ENCODE results near the gene GRIN2A. TPM values are rescaled to one million over a fixed set of nuclear protein-coding genes. Genes with fewer than 3 reads are reported as not detected.

The GRIN2A gene
- total and polyA plus RNA-seq, 2 donors = 0.25 to 1.1 TPM

DNA sequence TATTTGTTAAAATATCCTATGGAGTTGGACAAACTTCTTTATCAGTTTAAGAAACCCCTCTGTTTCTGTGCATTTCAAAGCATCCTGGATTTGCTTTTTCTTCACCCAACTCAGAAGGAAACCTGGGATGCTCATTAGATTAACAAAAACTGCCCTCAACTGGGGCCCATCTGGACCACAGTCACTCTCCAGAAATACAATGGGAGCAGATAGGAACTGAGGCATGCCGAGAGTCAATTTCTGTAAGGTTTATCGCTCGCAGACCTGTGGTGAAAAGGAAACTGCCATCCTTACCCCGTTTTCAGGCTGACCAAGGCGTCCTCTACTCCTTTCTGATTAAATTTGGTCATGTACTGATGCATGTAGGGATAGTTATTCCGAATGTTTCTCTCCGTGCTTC lies 360.3 kb downstream of the GRIN2A start:
- Histone ChIP-seq H3K4me1 (ENCODE audit: control insufficient read depth in 2 of 2, insufficient read depth in 2 of 2, low read length in 2 of 2) (no peaks in the 10 kb centered on the region), H3K36me3 (ENCODE audit: control insufficient read depth in 2 of 2, insufficient read depth in 2 of 2, low read length in 1 of 2) (no peaks in the 10 kb centered on the region), H3K27ac (ENCODE audit: low read depth in 1 of 2, low read length in 1 of 2) (no peak overlapping the region), H3K27me3 (ENCODE audit: control insufficient read depth in 2 of 2, insufficient read depth in 1 of 2, low read length in 1 of 2) (no peaks in the 10 kb centered on the region), H3K9me3 (ENCODE audit: control insufficient read depth in 2 of 2, insufficient read depth in 1 of 2, low read length in 1 of 2) (no peaks in the 10 kb centered on the region), H3K4me3 (ENCODE audit: low read length in 2 of 2) (no peak overlapping the region)
- WGBS = 48% methylated on average over 7 of the region's 7 CpGs
- no peak for DNase-seq (ENCODE audit: low read depth in 6 of 9, low spot score in 9 of 9)

DNA sequence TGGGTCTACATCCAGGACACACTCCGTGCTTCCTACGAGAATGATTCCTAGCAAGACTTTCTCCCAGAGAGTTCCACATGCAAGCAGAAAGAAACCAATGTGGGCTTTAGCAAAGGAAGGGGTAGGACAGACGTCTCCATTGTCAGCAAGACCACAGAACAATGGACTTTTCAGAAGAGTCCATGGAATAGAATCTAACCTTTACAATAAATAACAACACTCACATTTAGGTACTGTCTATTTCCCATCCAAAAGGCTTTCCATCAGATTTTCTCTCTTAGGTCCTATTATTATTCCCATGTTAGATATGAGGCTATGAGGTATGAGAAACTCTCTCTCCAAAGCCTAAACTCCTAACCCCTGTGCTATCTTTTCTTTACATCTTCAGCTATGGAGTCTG lies 360.9 kb downstream of the GRIN2A start:
- no peak overlapping the region for H3K4me3 ChIP-seq (ENCODE audit: low read length in 2 of 2)
- H3K9me3 ChIP-seq (ENCODE audit: control insufficient read depth in 2 of 2, insufficient read depth in 1 of 2, low read length in 1 of 2) = no peaks in the 10 kb centered on the region
- H3K27me3 ChIP-seq (ENCODE audit: control insufficient read depth in 2 of 2, insufficient read depth in 1 of 2, low read length in 1 of 2) = no peaks in the 10 kb centered on the region
- no peak overlapping the region for H3K27ac ChIP-seq (ENCODE audit: low read depth in 1 of 2, low read length in 1 of 2)
- no peaks in the 10 kb centered on the region for H3K4me1 ChIP-seq (ENCODE audit: control insufficient read depth in 2 of 2, insufficient read depth in 2 of 2, low read length in 2 of 2)
- no peaks in the 10 kb centered on the region for H3K36me3 ChIP-seq (ENCODE audit: control insufficient read depth in 2 of 2, insufficient read depth in 2 of 2, low read length in 1 of 2)
- DNase-seq (ENCODE audit: low read depth in 6 of 9, low spot score in 9 of 9) = no peak
- WGBS = 53% methylated on average over 3 of the region's 3 CpGs

DNA sequence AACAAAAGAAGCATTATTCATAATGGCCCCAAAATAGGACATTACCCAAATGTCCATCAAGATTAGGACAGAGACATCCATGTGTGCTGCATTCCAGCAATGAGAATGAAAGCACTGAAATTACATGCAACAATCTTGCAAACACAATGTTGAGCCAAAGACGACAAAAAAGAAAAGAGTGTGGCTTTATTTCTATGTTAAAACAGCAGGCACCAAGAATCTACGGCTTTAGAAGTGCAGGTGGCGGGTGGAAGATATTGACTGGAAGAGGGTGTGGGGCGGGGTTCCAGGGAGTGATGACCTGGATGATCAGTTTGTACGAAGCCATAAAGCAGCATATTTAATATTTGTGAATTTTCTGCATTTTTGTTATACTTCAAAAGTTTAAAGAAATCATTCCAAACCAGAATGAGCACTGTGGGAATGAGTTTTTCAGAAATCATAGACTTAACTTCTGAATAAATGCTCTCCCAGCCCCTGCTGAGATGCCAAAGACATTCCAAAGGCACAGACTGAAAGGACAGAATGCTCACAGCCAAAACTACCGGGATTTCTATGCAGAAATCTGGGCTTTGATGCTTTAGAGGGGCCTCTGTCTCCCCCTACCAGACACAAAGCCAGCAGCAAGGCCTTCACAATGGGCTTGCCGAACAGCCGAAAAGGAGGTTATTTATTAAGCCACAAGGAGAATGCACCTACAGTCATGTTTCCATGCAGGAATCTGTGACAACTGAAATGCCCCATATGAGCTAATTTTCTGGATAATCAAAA lies 361.6 kb downstream of the GRIN2A start:
- WGBS = 45% methylated on average over 8 of the region's 8 CpGs
- no peaks in the 10 kb centered on the region for H3K9me3 ChIP-seq (ENCODE audit: control insufficient read depth in 2 of 2, insufficient read depth in 1 of 2, low read length in 1 of 2)
- H3K4me3 ChIP-seq (ENCODE audit: low read length in 2 of 2) = no peak overlapping the region
- H3K4me1 ChIP-seq (ENCODE audit: control insufficient read depth in 2 of 2, insufficient read depth in 2 of 2, low read length in 2 of 2) = no peaks in the 10 kb centered on the region
- DNase-seq (ENCODE audit: low read depth in 6 of 9, low spot score in 9 of 9) = no peak
- H3K27ac ChIP-seq (ENCODE audit: low read depth in 1 of 2, low read length in 1 of 2) = no peak overlapping the region
- H3K27me3 ChIP-seq (ENCODE audit: control insufficient read depth in 2 of 2, insufficient read depth in 1 of 2, low read length in 1 of 2) = no peaks in the 10 kb centered on the region
- H3K36me3 ChIP-seq (ENCODE audit: control insufficient read depth in 2 of 2, insufficient read depth in 2 of 2, low read length in 1 of 2) = no peaks in the 10 kb centered on the region

DNA sequence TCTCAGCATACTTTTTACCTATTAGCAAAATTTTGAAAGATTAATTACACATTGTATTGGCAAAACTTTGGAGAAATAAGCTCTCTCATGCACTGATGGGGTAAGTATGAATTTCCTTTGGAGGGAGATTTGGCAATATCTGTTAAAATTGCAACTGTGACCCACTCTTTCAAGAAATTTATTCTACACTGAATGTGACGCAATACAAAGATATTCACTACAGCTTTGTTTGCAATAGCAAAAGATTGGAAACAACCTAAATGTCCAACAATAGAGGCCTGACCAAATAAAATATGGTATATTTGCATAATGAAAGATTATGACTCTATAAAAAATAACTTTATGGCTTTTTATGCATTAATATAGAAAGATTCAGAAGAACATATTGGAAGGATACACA lies 363.5 kb downstream of the GRIN2A start:
- 100% methylated on average over 1 of the region's 1 CpG for WGBS
- Histone ChIP-seq H3K36me3 (ENCODE audit: control insufficient read depth in 2 of 2, insufficient read depth in 2 of 2, low read length in 1 of 2) (no peaks in the 10 kb centered on the region), H3K9me3 (ENCODE audit: control insufficient read depth in 2 of 2, insufficient read depth in 1 of 2, low read length in 1 of 2) (no peaks in the 10 kb centered on the region), H3K27me3 (ENCODE audit: control insufficient read depth in 2 of 2, insufficient read depth in 1 of 2, low read length in 1 of 2) (no peaks in the 10 kb centered on the region), H3K27ac (ENCODE audit: low read depth in 1 of 2, low read length in 1 of 2) (no peak overlapping the region), H3K4me3 (ENCODE audit: low read length in 2 of 2) (no peak overlapping the region), H3K4me1 (ENCODE audit: control insufficient read depth in 2 of 2, insufficient read depth in 2 of 2, low read length in 2 of 2) (no peaks in the 10 kb centered on the region)
- DNase-seq (ENCODE audit: low read depth in 6 of 9, low spot score in 9 of 9) = no peak

- DNase-seq (ENCODE audit: low read depth in 6 of 9, low spot score in 9 of 9) = no peak
- Histone ChIP-seq H3K9me3 (ENCODE audit: control insufficient read depth in 2 of 2, insufficient read depth in 1 of 2, low read length in 1 of 2) (no peaks in the 10 kb centered on the region), H3K4me1 (ENCODE audit: control insufficient read depth in 2 of 2, insufficient read depth in 2 of 2, low read length in 2 of 2) (no peaks in the 10 kb centered on the region), H3K4me3 (ENCODE audit: low read length in 2 of 2) (no peak overlapping the region), H3K27me3 (ENCODE audit: control insufficient read depth in 2 of 2, insufficient read depth in 1 of 2, low read length in 1 of 2) (no peaks in the 10 kb centered on the region), H3K36me3 (ENCODE audit: control insufficient read depth in 2 of 2, insufficient read depth in 2 of 2, low read length in 1 of 2) (no peaks in the 10 kb centered on the region), H3K27ac (ENCODE audit: low read depth in 1 of 2, low read length in 1 of 2) (no peak overlapping the region)
- 75% methylated on average over 4 of the region's 4 CpGs for WGBS
Observed at GRCh38 chr16:9817586-9817985, 364.6 kb downstream of the GRIN2A start.

GRCh38 chr16:9816644-9817043 lies 365.6 kb downstream of the GRIN2A start:
- no peaks in the 10 kb centered on the region for H3K9me3 ChIP-seq (ENCODE audit: control insufficient read depth in 2 of 2, insufficient read depth in 1 of 2, low read length in 1 of 2)
- WGBS = 63% methylated on average over 2 of the region's 2 CpGs
- no peaks in the 10 kb centered on the region for H3K4me1 ChIP-seq (ENCODE audit: control insufficient read depth in 2 of 2, insufficient read depth in 2 of 2, low read length in 2 of 2)
- no peak overlapping the region for H3K4me3 ChIP-seq (ENCODE audit: low read length in 2 of 2)
- H3K36me3 ChIP-seq (ENCODE audit: control insufficient read depth in 2 of 2, insufficient read depth in 2 of 2, low read length in 1 of 2) = no peaks in the 10 kb centered on the region
- H3K27me3 ChIP-seq (ENCODE audit: control insufficient read depth in 2 of 2, insufficient read depth in 1 of 2, low read length in 1 of 2) = no peaks in the 10 kb centered on the region
- no peak overlapping the region for H3K27ac ChIP-seq (ENCODE audit: low read depth in 1 of 2, low read length in 1 of 2)
- DNase-seq (ENCODE audit: low read depth in 6 of 9, low spot score in 9 of 9) = no peak

DNA sequence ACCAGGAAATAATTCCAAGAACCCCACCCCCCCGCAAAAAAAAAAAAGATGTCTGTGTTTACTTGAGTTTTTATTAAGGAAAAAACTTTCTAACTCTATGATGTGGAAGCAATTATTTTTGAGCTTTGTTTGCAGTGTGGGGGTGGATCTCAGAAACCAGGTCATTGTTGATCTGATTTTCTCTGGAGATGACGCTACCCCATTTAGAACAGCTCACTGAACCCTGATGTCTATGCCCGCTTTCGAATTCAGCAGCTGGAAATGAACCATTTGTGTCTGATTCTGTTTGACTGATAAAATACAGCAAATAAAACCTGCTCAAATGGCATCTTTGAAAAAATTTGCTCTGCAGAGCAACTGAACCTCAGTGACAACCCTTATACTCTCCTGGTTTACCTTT lies 368.6 kb downstream of the GRIN2A start:
- DNase-seq (ENCODE audit: low read depth in 6 of 9, low spot score in 9 of 9) = no peak
- Histone ChIP-seq H3K36me3 (ENCODE audit: control insufficient read depth in 2 of 2, insufficient read depth in 2 of 2, low read length in 1 of 2) (no peaks in the 10 kb centered on the region), H3K4me3 (ENCODE audit: low read length in 2 of 2) (no peak overlapping the region), H3K9me3 (ENCODE audit: control insufficient read depth in 2 of 2, insufficient read depth in 1 of 2, low read length in 1 of 2) (no peaks in the 10 kb centered on the region), H3K27ac (ENCODE audit: low read depth in 1 of 2, low read length in 1 of 2) (no peak overlapping the region), H3K27me3 (ENCODE audit: control insufficient read depth in 2 of 2, insufficient read depth in 1 of 2, low read length in 1 of 2) (no peaks in the 10 kb centered on the region), H3K4me1 (ENCODE audit: control insufficient read depth in 2 of 2, insufficient read depth in 2 of 2, low read length in 2 of 2) (no peaks in the 10 kb centered on the region)
- WGBS = 95% methylated on average over 4 of the region's 4 CpGs

DNA sequence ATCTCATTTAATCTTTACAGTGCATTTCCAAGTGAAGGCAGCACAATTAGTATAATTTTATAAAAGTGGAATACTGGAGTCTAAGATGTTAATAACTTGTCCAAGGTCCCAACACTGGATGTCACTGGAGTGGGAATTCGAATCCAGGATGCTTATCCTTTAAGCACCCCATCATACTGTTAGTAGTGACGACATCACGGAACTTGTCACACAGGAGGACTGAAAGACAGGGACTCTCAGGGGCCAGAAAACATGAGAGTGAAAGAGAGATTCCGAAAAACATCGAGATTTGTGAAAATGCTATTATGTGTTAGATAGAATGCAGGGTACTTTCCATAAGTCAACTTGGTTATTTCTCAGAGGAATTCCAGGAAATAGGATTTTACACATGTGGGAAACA lies 374.0 kb downstream of the GRIN2A start:
- no peaks in the 10 kb centered on the region for H3K4me1 ChIP-seq (ENCODE audit: control insufficient read depth in 2 of 2, insufficient read depth in 2 of 2, low read length in 2 of 2)
- WGBS = 93% methylated on average over 5 of the region's 5 CpGs
- no peak overlapping the region for H3K4me3 ChIP-seq (ENCODE audit: low read length in 2 of 2)
- H3K27me3 ChIP-seq (ENCODE audit: control insufficient read depth in 2 of 2, insufficient read depth in 1 of 2, low read length in 1 of 2) = no peaks in the 10 kb centered on the region
- H3K36me3 ChIP-seq (ENCODE audit: control insufficient read depth in 2 of 2, insufficient read depth in 2 of 2, low read length in 1 of 2) = no peaks in the 10 kb centered on the region
- no peaks in the 10 kb centered on the region for H3K9me3 ChIP-seq (ENCODE audit: control insufficient read depth in 2 of 2, insufficient read depth in 1 of 2, low read length in 1 of 2)
- DNase-seq (ENCODE audit: low read depth in 6 of 9, low spot score in 9 of 9) = no peak
- no peak overlapping the region for H3K27ac ChIP-seq (ENCODE audit: low read depth in 1 of 2, low read length in 1 of 2)

GRCh38 chr16:9807302-9807701 lies 374.9 kb downstream of the GRIN2A start:
- WGBS = 96% methylated on average over 3 of the region's 3 CpGs
- no peak overlapping the region for H3K4me3 ChIP-seq (ENCODE audit: low read length in 2 of 2)
- H3K36me3 ChIP-seq (ENCODE audit: control insufficient read depth in 2 of 2, insufficient read depth in 2 of 2, low read length in 1 of 2) = no peaks in the 10 kb centered on the region
- no peak overlapping the region for H3K27ac ChIP-seq (ENCODE audit: low read depth in 1 of 2, low read length in 1 of 2)
- no peaks in the 10 kb centered on the region for H3K4me1 ChIP-seq (ENCODE audit: control insufficient read depth in 2 of 2, insufficient read depth in 2 of 2, low read length in 2 of 2)
- no peaks in the 10 kb centered on the region for H3K9me3 ChIP-seq (ENCODE audit: control insufficient read depth in 2 of 2, insufficient read depth in 1 of 2, low read length in 1 of 2)
- H3K27me3 ChIP-seq (ENCODE audit: control insufficient read depth in 2 of 2, insufficient read depth in 1 of 2, low read length in 1 of 2) = no peaks in the 10 kb centered on the region
- no peak for DNase-seq (ENCODE audit: low read depth in 6 of 9, low spot score in 9 of 9)

Measured in thymus (tissue), 11 donors.